ENCODE data around the gene CHD5. TPM values are rescaled to one million over a fixed set of nuclear protein-coding genes. Genes with fewer than 3 reads are reported as not detected.

CHD5 gene
- polyA plus RNA-seq, 1 donor from 2014 or later, result 22.0 TPM

DNA sequence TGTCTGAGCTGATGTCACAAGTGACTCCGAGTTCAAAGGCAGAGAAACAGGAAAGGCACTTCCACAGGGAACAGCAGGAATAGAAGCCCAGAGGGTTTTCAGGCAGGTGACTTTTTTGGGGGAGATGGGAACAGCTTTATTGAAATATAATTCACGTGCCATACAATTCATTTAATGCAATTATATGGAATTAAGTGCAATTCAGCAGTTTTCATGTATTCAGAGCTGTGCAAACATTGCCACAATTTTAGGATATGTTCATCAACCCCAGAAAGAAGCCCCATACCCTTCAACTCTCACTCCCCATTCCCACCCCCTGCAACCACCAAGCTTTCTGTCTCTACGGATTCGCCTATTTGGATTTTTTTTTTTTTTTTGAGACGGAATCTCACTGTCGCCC, 117.5 kb downstream of the CHD5 start:
- H3K9me2 ChIP-seq (ENCODE audit: insufficient read depth, low read length), result no peaks in the 10 kb centered on the region
- H3K9ac ChIP-seq (ENCODE audit: low read length), result no peak overlapping the region
- no peak for TF ChIP-seq SMC3 (conservative IDR thresholded peaks at IDR 0.05; ENCODE audit: poor library complexity)
- H3K4me3 ChIP-seq (ENCODE audit: low read length), result no peak overlapping the region
- no peaks in the 10 kb centered on the region for H4K20me1 ChIP-seq (ENCODE audit: insufficient read depth)
- H3K9me3 ChIP-seq (ENCODE audit: low read length), result no peaks in the 10 kb centered on the region
- no peak overlapping the region for H3K4me2 ChIP-seq (ENCODE audit: low read length)
- no peaks in the 10 kb centered on the region for H3K27me3 ChIP-seq (ENCODE audit: insufficient read depth, low read depth, low read length)
- H2AFZ ChIP-seq (ENCODE audit: low read depth, low read length), result no peak overlapping the region
- no peak overlapping the region for H3K27ac ChIP-seq (ENCODE audit: low read length)
- no peaks in the 10 kb centered on the region for H3K79me2 ChIP-seq (replicated peaks; ENCODE audit: insufficient read depth, low read length)
- H3K36me3 ChIP-seq (ENCODE audit: insufficient read depth, low read length), result no peaks in the 10 kb centered on the region
- H3F3A ChIP-seq (ENCODE audit: insufficient read depth, low read length, poor library complexity, severe bottlenecking), result no peaks in the 10 kb centered on the region

DNA sequence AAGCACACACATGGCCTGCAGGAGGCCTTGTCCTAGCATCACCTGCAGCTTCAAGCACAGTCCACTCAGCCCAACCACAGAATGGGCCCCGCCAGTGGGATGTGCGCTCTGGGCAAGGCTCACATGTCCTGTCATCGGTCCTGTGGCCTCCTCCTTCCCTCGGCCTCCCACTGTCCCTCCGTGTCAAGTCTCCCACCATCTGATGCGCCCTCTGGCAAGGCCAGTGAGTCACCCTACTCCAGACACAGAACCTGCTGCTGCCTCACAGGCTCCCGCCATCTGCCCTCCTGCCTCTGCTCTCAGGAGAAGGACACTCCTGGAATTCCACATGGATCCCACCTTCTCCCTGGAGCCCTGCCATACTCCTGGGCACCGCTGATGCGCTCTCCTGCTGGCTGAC, 120.3 kb downstream of the CHD5 start:
- Histone ChIP-seq H3F3A (ENCODE audit: insufficient read depth, low read length, poor library complexity, severe bottlenecking) (no peaks in the 10 kb centered on the region), H3K4me3 (ENCODE audit: low read length) (no peak overlapping the region), H3K9me2 (ENCODE audit: insufficient read depth, low read length) (no peaks in the 10 kb centered on the region), H3K4me2 (ENCODE audit: low read length) (no peak overlapping the region), H2AFZ (ENCODE audit: low read depth, low read length) (no peak overlapping the region), H4K20me1 (ENCODE audit: insufficient read depth) (no peaks in the 10 kb centered on the region), H3K27ac (ENCODE audit: low read length) (no peak overlapping the region), H3K27me3 (ENCODE audit: insufficient read depth, low read depth, low read length) (no peaks in the 10 kb centered on the region), H3K9me3 (ENCODE audit: low read length) (no peaks in the 10 kb centered on the region), H3K36me3 (ENCODE audit: insufficient read depth, low read length) (no peaks in the 10 kb centered on the region), H3K79me2 (replicated peaks; ENCODE audit: insufficient read depth, low read length) (no peaks in the 10 kb centered on the region), H3K9ac (ENCODE audit: low read length) (no peak overlapping the region)
- TF ChIP-seq MXI1 (conservative IDR thresholded peaks at IDR 0.05; ENCODE audit: poor library complexity, severe bottlenecking) (no peak), RAD21 (conservative IDR thresholded peaks at IDR 0.05) (no peak), TAF1 (IDR thresholded peaks at IDR 0.05; ENCODE audit: low read depth) (no peak), SMC3 (conservative IDR thresholded peaks at IDR 0.05; ENCODE audit: poor library complexity) (no peak), EZH2 (IDR thresholded peaks at IDR 0.05; ENCODE audit: borderline replicate concordance, insufficient read depth, low read length, poor library complexity, severe bottlenecking) (no peak), POLR2AphosphoS5 (IDR thresholded peaks at IDR 0.05) (no peak), EP300 (conservative IDR thresholded peaks at IDR 0.05; ENCODE audit: poor library complexity, severe bottlenecking) (no peak)
- TF ChIP-seq, protein P1, sequence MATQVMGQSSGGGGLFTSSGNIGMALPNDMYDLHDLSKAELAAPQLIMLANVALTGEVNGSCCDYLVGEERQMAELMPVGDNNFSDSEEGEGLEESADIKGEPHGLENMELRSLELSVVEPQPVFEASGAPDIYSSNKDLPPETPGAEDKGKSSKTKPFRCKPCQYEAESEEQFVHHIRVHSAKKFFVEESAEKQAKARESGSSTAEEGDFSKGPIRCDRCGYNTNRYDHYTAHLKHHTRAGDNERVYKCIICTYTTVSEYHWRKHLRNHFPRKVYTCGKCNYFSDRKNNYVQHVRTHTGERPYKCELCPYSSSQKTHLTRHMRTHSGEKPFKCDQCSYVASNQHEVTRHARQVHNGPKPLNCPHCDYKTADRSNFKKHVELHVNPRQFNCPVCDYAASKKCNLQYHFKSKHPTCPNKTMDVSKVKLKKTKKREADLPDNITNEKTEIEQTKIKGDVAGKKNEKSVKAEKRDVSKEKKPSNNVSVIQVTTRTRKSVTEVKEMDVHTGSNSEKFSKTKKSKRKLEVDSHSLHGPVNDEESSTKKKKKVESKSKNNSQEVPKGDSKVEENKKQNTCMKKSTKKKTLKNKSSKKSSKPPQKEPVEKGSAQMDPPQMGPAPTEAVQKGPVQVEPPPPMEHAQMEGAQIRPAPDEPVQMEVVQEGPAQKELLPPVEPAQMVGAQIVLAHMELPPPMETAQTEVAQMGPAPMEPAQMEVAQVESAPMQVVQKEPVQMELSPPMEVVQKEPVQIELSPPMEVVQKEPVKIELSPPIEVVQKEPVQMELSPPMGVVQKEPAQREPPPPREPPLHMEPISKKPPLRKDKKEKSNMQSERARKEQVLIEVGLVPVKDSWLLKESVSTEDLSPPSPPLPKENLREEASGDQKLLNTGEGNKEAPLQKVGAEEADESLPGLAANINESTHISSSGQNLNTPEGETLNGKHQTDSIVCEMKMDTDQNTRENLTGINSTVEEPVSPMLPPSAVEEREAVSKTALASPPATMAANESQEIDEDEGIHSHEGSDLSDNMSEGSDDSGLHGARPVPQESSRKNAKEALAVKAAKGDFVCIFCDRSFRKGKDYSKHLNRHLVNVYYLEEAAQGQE (IDR thresholded peaks at IDR 0.05; ENCODE audit: borderline replicate concordance), result no peak
- TF ChIP-seq, protein P2, sequence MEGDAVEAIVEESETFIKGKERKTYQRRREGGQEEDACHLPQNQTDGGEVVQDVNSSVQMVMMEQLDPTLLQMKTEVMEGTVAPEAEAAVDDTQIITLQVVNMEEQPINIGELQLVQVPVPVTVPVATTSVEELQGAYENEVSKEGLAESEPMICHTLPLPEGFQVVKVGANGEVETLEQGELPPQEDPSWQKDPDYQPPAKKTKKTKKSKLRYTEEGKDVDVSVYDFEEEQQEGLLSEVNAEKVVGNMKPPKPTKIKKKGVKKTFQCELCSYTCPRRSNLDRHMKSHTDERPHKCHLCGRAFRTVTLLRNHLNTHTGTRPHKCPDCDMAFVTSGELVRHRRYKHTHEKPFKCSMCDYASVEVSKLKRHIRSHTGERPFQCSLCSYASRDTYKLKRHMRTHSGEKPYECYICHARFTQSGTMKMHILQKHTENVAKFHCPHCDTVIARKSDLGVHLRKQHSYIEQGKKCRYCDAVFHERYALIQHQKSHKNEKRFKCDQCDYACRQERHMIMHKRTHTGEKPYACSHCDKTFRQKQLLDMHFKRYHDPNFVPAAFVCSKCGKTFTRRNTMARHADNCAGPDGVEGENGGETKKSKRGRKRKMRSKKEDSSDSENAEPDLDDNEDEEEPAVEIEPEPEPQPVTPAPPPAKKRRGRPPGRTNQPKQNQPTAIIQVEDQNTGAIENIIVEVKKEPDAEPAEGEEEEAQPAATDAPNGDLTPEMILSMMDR (IDR thresholded peaks at IDR 0.05; ENCODE audit: poor library complexity, severe bottlenecking), result no peak

Data from neural cell (in vitro differentiated cells).